ENCODE measurements around the gene PI4KA. TPM values are rescaled to one million over a fixed set of nuclear protein-coding genes. Genes with fewer than 3 reads are reported as not detected.
"Not testable (repeated sequence)": the region's sequence is repeated elsewhere in the genome, so short reads cannot be mapped to it uniquely, and the experiment has no call there.

Gene PI4KA
- total RNA-seq, 2 donors from 2014 or later: 42.5 to 47.2 TPM

DNA sequence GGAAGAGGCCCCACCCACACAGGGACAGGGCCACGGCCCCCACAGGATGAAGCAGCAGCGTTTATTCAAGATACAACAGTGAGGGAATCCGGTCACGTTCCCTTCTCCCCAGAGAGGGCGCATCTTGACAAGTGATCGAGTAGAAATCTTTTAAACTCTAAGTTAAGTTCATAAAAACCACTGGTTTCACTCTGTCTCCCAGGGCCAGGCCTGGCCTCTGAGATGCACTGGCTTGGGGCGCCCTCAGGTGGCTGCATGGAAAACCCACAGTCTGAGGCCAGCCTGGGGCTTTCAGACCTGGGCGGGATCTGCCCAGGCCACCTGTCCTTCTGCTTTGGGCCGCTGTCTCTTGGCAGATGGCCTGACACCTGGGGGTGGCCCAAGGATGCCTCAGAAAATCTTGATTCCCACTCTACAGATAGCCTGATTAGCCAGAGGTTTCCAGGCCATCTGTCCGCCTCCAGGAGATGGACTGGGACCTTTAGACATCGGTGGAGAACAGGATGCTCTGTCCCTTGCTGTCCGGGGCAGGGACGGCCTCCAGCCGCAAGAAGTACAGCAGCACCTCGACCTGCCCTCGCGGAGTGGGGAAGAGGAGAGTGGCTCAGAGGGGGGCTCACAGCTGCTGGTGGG lies 161.0 kb downstream of the PI4KA start:
- intact Hi-C loops (cut with DNase I): not testable (repeated sequence)
- ATAC-seq: peak; percentile 77
- WGBS, 2 donors: 0 to 2% methylated on average over 4 to 9 of the region's 17 CpGs

GRCh38 chr22:20696056-20696455 lies 162.6 kb downstream of the PI4KA start:
- H3K9me3 ChIP-seq; DNase-seq; H3K27ac ChIP-seq; H3K4me1 ChIP-seq; intact Hi-C loops (cut with DNase I); H3K27me3 ChIP-seq; H3K4me3 ChIP-seq; H3K36me3 ChIP-seq (replicated peaks in 1 of 2; ENCODE audit: insufficient read depth in 1 of 2, low read depth in 2 of 2); ATAC-seq: not testable (repeated sequence)
- WGBS, 2 donors: 66% methylated on average over 3 of the region's 4 CpGs; no CpG with 5 or more reads in 1 of the 2 donors

More for the DNA sequence above, 161.0 kb downstream of the PI4KA start:
- TF ChIP-seq, protein P1, sequence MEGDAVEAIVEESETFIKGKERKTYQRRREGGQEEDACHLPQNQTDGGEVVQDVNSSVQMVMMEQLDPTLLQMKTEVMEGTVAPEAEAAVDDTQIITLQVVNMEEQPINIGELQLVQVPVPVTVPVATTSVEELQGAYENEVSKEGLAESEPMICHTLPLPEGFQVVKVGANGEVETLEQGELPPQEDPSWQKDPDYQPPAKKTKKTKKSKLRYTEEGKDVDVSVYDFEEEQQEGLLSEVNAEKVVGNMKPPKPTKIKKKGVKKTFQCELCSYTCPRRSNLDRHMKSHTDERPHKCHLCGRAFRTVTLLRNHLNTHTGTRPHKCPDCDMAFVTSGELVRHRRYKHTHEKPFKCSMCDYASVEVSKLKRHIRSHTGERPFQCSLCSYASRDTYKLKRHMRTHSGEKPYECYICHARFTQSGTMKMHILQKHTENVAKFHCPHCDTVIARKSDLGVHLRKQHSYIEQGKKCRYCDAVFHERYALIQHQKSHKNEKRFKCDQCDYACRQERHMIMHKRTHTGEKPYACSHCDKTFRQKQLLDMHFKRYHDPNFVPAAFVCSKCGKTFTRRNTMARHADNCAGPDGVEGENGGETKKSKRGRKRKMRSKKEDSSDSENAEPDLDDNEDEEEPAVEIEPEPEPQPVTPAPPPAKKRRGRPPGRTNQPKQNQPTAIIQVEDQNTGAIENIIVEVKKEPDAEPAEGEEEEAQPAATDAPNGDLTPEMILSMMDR (IDR thresholded peaks at IDR 0.05): peak in 4 of 7 experiments; percentile 33 to 95 (median 78)
- H3K4me1 ChIP-seq; H3K9me3 ChIP-seq; H3K4me3 ChIP-seq; H3K27me3 ChIP-seq; H3K36me3 ChIP-seq (replicated peaks in 1 of 2; ENCODE audit: insufficient read depth in 1 of 2, low read depth in 2 of 2): not testable (repeated sequence)
- peak; percentile 54 to 89 (median 78) for DNase-seq
- H3K27ac ChIP-seq: peak overlapping the region in 1 of 4 donors; percentile 46

DNA sequence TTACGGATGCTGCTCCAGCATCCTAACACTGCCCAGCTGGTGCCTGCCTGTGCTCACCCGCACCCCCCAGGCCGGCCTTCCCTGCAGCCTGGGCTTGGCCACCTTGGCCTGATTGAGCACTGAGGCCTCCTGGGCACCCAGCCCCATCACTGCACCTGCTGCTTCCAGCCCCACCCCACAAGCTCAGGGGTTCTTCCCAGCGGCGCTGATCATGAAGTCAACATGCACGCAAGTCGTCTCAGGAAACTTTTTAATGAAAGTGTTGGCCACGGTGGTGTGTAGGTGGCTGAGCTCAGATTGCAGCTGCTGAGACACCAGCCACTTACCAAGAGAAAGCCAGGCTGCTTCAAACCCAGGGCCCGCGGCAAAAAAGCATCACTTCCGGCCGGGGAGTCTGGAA lies 163.4 kb downstream of the PI4KA start:
- ATAC-seq; DNase-seq; H3K27ac ChIP-seq; H3K36me3 ChIP-seq (replicated peaks in 1 of 2; ENCODE audit: insufficient read depth in 1 of 2, low read depth in 2 of 2); H3K4me3 ChIP-seq; intact Hi-C loops (cut with DNase I); H3K4me1 ChIP-seq; H3K9me3 ChIP-seq; H3K27me3 ChIP-seq: not testable (repeated sequence)
- WGBS, 2 donors: 83% methylated on average over 5 of the region's 12 CpGs; no CpG with 5 or more reads in 1 of the 2 donors

DNA sequence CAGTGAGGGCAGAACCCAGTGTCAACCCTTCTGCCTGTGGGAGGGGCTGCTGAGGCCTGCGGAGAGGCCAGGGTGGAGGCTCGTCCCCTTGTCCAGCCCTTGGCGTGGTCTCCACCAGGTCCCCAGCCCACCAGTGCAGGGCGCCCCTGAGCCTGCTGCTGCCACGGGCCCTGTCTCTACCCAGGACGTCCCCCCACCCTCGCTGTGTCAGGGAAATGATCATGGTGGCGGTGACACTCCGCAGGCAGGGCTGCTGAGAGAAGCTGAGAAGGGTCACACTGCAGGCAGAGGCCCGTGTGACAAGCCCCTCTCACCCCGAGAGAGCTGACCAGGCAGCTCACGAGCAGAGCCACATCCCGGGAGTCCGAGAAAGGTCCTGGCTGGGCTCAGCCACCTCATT lies 164.4 kb downstream of the PI4KA start:
- intact Hi-C loops (cut with DNase I); DNase-seq; ATAC-seq; H3K9me3 ChIP-seq; H3K27ac ChIP-seq; H3K4me1 ChIP-seq; H3K36me3 ChIP-seq (replicated peaks in 1 of 2; ENCODE audit: insufficient read depth in 1 of 2, low read depth in 2 of 2); H3K27me3 ChIP-seq; H3K4me3 ChIP-seq: not testable (repeated sequence)
- 92% methylated on average over 7 of the region's 14 CpGs; no CpG with 5 or more reads in 1 of the 2 donors for WGBS, 2 donors

GRCh38 chr22:20692926-20693325 lies 165.7 kb downstream of the PI4KA start:
- ATAC-seq; H3K4me3 ChIP-seq; H3K27ac ChIP-seq; H3K9me3 ChIP-seq; H3K4me1 ChIP-seq; DNase-seq; H3K36me3 ChIP-seq (replicated peaks in 1 of 2; ENCODE audit: insufficient read depth in 1 of 2, low read depth in 2 of 2); intact Hi-C loops (cut with DNase I); H3K27me3 ChIP-seq: not testable (repeated sequence)
- WGBS, 2 donors: 91 to 98% methylated on average over 5 to 7 of the region's 7 CpGs

DNA sequence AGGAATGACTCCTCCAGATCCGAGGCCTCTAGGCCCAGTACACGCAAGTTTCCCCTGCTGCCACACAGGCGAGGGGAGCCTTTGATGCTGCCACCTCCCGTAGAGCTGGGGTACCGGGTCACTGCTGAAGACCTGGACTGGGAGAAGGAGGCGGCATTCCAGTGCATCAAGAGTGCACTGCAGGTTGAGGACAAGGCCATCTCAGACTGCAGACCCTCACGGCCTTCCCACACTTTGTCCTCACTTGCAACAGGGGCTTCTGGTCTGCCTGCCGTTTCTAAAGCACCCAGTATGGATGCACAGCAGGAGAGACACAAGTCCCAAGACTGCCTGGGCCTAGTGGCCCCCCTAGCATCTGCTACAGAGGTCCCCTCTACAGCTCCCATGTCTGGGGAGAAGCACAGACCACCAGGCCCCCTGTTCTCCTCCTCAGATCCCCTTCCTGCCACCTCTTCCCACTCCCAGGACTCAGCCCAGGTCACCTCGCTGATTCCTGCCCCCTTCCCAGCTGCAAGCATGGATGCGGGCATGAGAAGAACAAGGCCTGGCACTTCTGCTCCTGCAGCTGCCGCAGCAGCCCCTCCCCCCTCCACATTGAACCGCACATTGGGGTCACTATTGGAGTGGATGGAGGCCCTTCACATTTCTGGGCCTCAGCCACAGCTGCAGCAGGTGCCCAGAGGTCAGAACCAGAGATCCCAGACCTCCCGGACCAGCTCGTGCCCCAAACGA lies 167.9 kb downstream of the PI4KA start:
- DNase-seq; H3K4me3 ChIP-seq; H3K4me1 ChIP-seq; intact Hi-C loops (cut with DNase I); H3K27ac ChIP-seq; H3K27me3 ChIP-seq; H3K36me3 ChIP-seq (replicated peaks in 1 of 2; ENCODE audit: insufficient read depth in 1 of 2, low read depth in 2 of 2); ATAC-seq; H3K9me3 ChIP-seq: not testable (repeated sequence)
- WGBS, 2 donors: 88 to 93% methylated on average over 3 to 15 of the region's 15 CpGs

DNA sequence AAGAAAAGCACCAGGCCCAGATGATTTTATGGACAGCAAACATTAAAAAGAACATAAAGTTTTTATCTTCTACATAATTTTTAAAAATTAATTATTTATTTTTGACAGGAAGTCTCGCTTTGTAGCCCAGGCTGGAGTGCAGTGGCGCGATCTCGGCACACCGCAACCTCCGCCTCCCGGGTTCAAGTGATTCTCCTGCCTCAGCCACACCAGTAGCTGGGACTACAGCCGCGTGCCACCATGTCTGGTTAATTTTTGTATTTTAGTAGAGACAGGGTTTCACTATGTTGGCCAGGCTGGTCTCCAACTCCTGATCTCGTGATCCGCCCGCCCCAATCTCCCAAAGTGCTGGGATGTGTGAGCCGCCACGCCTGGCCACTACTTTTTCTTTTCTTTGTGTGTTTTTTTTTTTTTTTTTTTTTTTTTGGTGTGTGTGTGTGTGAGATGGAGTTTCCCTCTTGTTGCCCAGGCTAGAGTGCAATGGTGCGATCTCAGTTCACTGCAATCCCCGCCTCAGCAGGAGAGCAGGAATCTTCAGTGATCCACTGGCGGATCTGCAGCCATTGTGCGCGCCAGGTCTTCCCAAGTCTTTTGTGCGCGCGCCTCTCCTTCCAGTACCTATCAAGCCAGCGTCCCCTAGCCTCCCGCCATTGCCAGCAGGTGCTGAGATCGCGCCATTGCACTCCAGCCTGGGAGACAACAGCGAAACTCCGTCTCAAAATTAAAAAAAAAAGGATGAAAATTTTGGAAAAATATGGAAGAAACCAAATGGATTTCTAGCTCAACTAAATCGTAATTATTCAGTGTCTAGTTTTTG lies 171.0 kb downstream of the PI4KA start:
- H3K27me3 ChIP-seq; H3K27ac ChIP-seq; intact Hi-C loops (cut with DNase I); H3K4me1 ChIP-seq; ATAC-seq; H3K4me3 ChIP-seq; H3K36me3 ChIP-seq (replicated peaks in 1 of 2; ENCODE audit: insufficient read depth in 1 of 2, low read depth in 2 of 2); DNase-seq; H3K9me3 ChIP-seq: not testable (repeated sequence)
- WGBS, 2 donors: 91 to 92% methylated on average over 23 to 29 of the region's 29 CpGs

DNA sequence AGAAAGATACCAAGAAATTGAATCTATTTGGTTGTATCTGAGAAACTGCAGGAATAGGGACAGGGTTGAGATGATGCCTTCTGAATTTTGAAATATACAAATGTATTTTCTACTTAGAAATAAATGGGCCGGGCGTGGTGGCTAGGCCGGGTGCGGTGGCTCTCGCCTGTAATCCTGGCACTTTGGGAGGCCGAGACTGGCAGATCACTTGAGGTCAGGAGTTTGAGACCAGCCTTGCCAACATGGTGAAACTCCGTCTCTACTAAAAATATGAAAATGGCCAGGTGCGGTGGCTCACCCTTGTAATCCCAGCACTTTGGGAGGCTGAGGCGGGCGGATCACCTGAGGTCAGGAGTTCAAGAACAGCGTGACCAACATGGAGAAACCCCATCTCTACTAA lies 172.8 kb downstream of the PI4KA start:
- H3K4me3 ChIP-seq; DNase-seq; ATAC-seq; H3K27me3 ChIP-seq; H3K27ac ChIP-seq; H3K9me3 ChIP-seq; H3K36me3 ChIP-seq (replicated peaks in 1 of 2; ENCODE audit: insufficient read depth in 1 of 2, low read depth in 2 of 2); H3K4me1 ChIP-seq; intact Hi-C loops (cut with DNase I): not testable (repeated sequence)
- WGBS, 2 donors: 82 to 88% methylated on average over 11 of the region's 11 CpGs

GRCh38 chr22:20678792-20679435 lies 179.7 kb downstream of the PI4KA start:
- DNase-seq; ATAC-seq; intact Hi-C loops (cut with DNase I); H3K36me3 ChIP-seq (replicated peaks in 1 of 2; ENCODE audit: insufficient read depth in 1 of 2, low read depth in 2 of 2); H3K27ac ChIP-seq; H3K27me3 ChIP-seq; H3K9me3 ChIP-seq; H3K4me1 ChIP-seq; H3K4me3 ChIP-seq: not testable (repeated sequence)
- WGBS, 2 donors: 84 to 89% methylated on average over 6 to 13 of the region's 13 CpGs

Measured in body of pancreas (tissue), 4 donors.